Sigmoid colon (tissue), 4 donors: ENCODE measurements around the gene NKX6-1.

Experiments used
- CTCF ChIP-seq, 4 experiments: fragments of 450-650 bp in 3 of 4; fragments of 200-600 bp in 1 of 4; IDR thresholded peaks; one replicate each; pipeline ENCODE4 v1.5.1; 2016 to 2019; ENCODE audit warnings: antibody characterized with exemption in 4 of 4, mild to moderate bottlenecking in 3 of 4, moderate library complexity in 2 of 4
- EP300 ChIP-seq, 4 donors: sonication (generic); formaldehyde crosslinking; IDR thresholded peaks; one replicate each; pipeline ENCODE4 v1.6.1; 2017; ENCODE audit warnings: antibody characterized with exemption in 4 of 4
- POLR2A ChIP-seq, 2 donors: fragments of 450-650 bp; IDR thresholded peaks; one replicate each; pipeline ENCODE4 v1.6.1; 2016; ENCODE audit warnings: antibody characterized with exemption in 2 of 2, mild to moderate bottlenecking in 2 of 2, moderate library complexity in 2 of 2
- POLR2AphosphoS5 ChIP-seq, 4 donors: sonication (generic); formaldehyde crosslinking; IDR thresholded peaks; one replicate each; pipeline ENCODE4 v1.6.1; 2017; ENCODE audit warnings: antibody characterized with exemption in 4 of 4

DNA sequence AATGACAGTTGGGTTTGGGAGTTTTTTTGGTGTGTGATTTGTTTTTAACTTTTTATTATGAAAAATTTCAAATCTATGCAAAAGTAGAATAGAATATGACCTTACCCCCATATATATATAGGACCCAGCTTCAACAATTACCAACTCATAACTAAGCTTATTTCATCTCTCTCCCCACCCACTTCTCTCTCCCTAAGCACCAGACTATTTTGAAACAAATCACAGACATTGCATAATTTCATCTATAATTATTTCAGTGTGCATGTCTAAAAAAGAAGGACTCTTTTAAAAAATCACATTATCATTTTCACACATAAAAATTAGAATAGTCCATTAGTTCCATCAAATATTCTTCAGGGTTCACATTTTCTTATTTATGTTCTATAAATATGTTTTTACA lies 28.3 kb upstream of the NKX6-1 start:
- TF ChIP-seq CTCF (IDR thresholded peaks at IDR 0.05), result no peak
- no peak for TF ChIP-seq EP300 (IDR thresholded peaks at IDR 0.05)
- TF ChIP-seq POLR2A (IDR thresholded peaks at IDR 0.05), result no peak
- no peak for TF ChIP-seq POLR2AphosphoS5 (IDR thresholded peaks at IDR 0.05)
